Right lobe of liver (tissue), 6 donors: Measurements from ENCODE around the gene CPB1. TPM values are rescaled to one million over a fixed set of nuclear protein-coding genes. Genes with fewer than 3 reads are reported as not detected.

Experiments used
- ATAC-seq, 4 donors: fragments of 200-7000 bp; cut with Tn5 transposase; one replicate each; pipeline ENCODE4 v1.9.1; 2020; ENCODE audit warnings: mild to moderate bottlenecking in 4 of 4, moderate library complexity in 4 of 4
- DNase-seq, 3 donors: peaks; one replicate each; pipeline ENCODE4 v3.0.0-alpha.2; 2020
- H3K27ac ChIP-seq, 3 donors: fragments of 200-600 bp; one replicate each; pipeline ENCODE4 v1.8.0; 2022
- H3K27me3 ChIP-seq, 2 donors: fragments of 200-600 bp; one replicate each; pipeline ENCODE4 v1.8.0; 2022
- H3K36me3 ChIP-seq, 4 donors: fragments of 200-600 bp; sonication (generic) in 1 of 4; one replicate each; pipeline versions ENCODE4 v1.5.1 to v1.8.0; 2017 to 2022; ENCODE audit warnings: control low read depth in 1 of 4
- H3K4me1 ChIP-seq, 4 donors: fragments of 200-600 bp; sonication (generic) in 1 of 4; one replicate each; pipeline versions ENCODE4 v1.5.1 to v1.8.0; 2017 to 2022; ENCODE audit warnings: control low read depth in 1 of 4
- H3K4me3 ChIP-seq, 3 donors: fragments of 200-600 bp; one replicate each; pipeline ENCODE4 v1.8.0; 2022
- H3K9me3 ChIP-seq, 4 donors: fragments of 200-600 bp; sonication (generic) in 1 of 4; one replicate each; pipeline versions ENCODE4 v1.5.1 to v1.8.0; 2017 to 2022; ENCODE audit warnings: control low read depth in 1 of 4
- CTCF ChIP-seq, 4 donors: fragments of 200-600 bp in 3 of 4; fragments of 450-650 bp in 1 of 4; IDR thresholded peaks; one replicate each; pipeline versions ENCODE4 v1.5.1 to v1.8.0; 2016 to 2022; ENCODE audit warnings: antibody characterized with exemption in 4 of 4, mild to moderate bottlenecking in 2 of 4
- POLR2A ChIP-seq: fragments of 450-650 bp; IDR thresholded peaks from one replicate; pipeline ENCODE4 v1.6.1; 2017; ENCODE audit warnings: antibody characterized with exemption, mild to moderate bottlenecking
- WGBS: methylation state at CpG from one replicate; pipeline ENCODE4 v1.1.6; 2018; ENCODE audit warnings: low coverage, low lambda C conversion rate; ENCODE audit not compliant: insufficient coverage; ENCODE audit errors: missing lambda C conversion rate; 5-methylcytosine and 5-hydroxymethylcytosine counted together
- intact Hi-C, 2 donors: fragments of 100-400 bp; cut with DNase I; formaldehyde crosslinking; loops; one replicate each; pipeline versions ENCODE4 v1.11.2 to v1.14.1; 2022
- total RNA-seq, 6 experiments: library from RNA; depleted of rRNA in 2 of 6; stranded (reverse); fragments of >200 nt in 2 of 6; fragmentation: NEBNext Ultra II Directional in 3 of 6; extraction: Animal tissue kit (Norgen Biotek cat#: 25700) in 3 of 6; gene quantifications; one replicate each; pipeline versions ENCODE4 v1.1.0 to v1.2.4, GENCODE V29; 2016 to 2023
- donor health status: DM: no; HTN: yes; CAD: no.
- donor health status: DM: no; HTN: no; CAD: no.
- donor health status: DM: no; HTN: no; CAD: no.
- donor health status: DM: no; HTN: yes; CAD: no.
- donor health status: DM: no; HTN: yes; CAD: no.

The CPB1 gene
- total RNA-seq, 6 experiments from 2014 or later, result 0.31 to 0.44 TPM; not detected in 4

GRCh38 chr3:148852271-148852992, 24.8 kb downstream of the CPB1 start:
- Histone ChIP-seq H3K27ac (no peak overlapping the region), H3K9me3 (no peaks in the 10 kb centered on the region), H3K36me3 (no peaks in the 10 kb centered on the region), H3K4me1 (no peaks in the 10 kb centered on the region), H3K27me3 (no peaks in the 10 kb centered on the region), H3K4me3 (no peak overlapping the region)
- ATAC-seq, result no peak
- DNase-seq, result no peak
- TF ChIP-seq POLR2A (no peak), CTCF (IDR thresholded peaks at IDR 0.05) (no peak)
- intact Hi-C loops, result no loop called here
- 71% methylated on average over 7 of the region's 7 CpGs for WGBS

GRCh38 chr3:148853076-148853475, 25.5 kb downstream of the CPB1 start:
- H3K27me3 ChIP-seq, result no peaks in the 10 kb centered on the region

GRCh38 chr3:148854061-148854460, 26.4 kb downstream of the CPB1 start:
- TF ChIP-seq CTCF (IDR thresholded peaks at IDR 0.05) (no peak), POLR2A (no peak)
- H3K4me1 ChIP-seq, result no peaks in the 10 kb centered on the region
- intact Hi-C loops, result no loop called here
- ATAC-seq (no peak), DNase-seq (no peak)
- no peak overlapping the region for H3K27ac ChIP-seq
- no peaks in the 10 kb centered on the region for H3K36me3 ChIP-seq
- no peak overlapping the region for H3K4me3 ChIP-seq
- no peaks in the 10 kb centered on the region for H3K9me3 ChIP-seq
- H3K27me3 ChIP-seq, result no peaks in the 10 kb centered on the region

More at GRCh38 chr3:148853076-148853475, 25.5 kb downstream of the CPB1 start:
- H3K9me3 ChIP-seq, result no peaks in the 10 kb centered on the region
- no peak for DNase-seq
- no peaks in the 10 kb centered on the region for H3K36me3 ChIP-seq
- no peak overlapping the region for H3K27ac ChIP-seq
- WGBS, result 69% methylated on average over 2 of the region's 2 CpGs
- no peaks in the 10 kb centered on the region for H3K4me1 ChIP-seq
- intact Hi-C loops, result no loop called here
- ATAC-seq, result no peak
- TF ChIP-seq CTCF (IDR thresholded peaks at IDR 0.05) (no peak), POLR2A (no peak)
- H3K4me3 ChIP-seq, result no peak overlapping the region

DNA sequence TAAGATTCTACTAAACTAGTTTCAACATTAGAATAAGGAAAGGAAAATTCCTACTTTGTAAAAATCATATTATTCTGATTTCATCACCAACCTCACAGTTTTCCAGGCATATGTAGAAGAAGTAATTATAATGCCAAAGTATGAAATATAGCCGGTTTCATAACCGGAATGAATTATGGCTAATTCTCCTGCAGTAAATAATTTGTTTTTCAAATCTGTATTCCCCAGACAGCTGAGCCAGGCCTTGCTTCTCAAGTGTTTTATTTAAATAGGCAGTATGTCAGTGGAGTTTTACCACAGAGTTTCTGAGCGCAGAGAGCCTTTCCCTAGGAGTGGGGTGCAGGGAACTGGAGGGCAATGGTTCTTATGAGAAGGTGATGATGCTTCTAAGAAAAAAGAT, 28.8 kb downstream of the CPB1 start:
- 82% methylated on average over 3 of the region's 3 CpGs for WGBS
- intact Hi-C loops, result no loop called here
- Histone ChIP-seq H3K27me3 (no peaks in the 10 kb centered on the region), H3K36me3 (no peaks in the 10 kb centered on the region), H3K4me3 (no peak overlapping the region), H3K9me3 (no peaks in the 10 kb centered on the region), H3K27ac (no peak overlapping the region), H3K4me1 (no peaks in the 10 kb centered on the region)
- ATAC-seq (no peak), DNase-seq (no peak)
- TF ChIP-seq CTCF (IDR thresholded peaks at IDR 0.05) (no peak), POLR2A (no peak)
